Activated naive CD8-positive, alpha-beta T cell treated with anti-CD3 and anti-CD28 coated beads, Interleukin-2, amount 50 U/mL, for 24 hours (primary cell): ENCODE data around the gene PRELID3B.

Source experiments
- ATAC-seq: fragments of 150-1000 bp; cut with Tn5 transposase; one replicate; pipeline ENCODE4 v1.10.0; 2021
- DNase-seq: peaks from one replicate; pipeline ENCODE4 v3.0.0; 2021
- H3K27ac Mint-ChIP-seq: one replicate; pipeline ENCODE4 v1.8.0; 2021; ENCODE audit warnings: mild to moderate bottlenecking, mixed read lengths
- H3K27me3 Mint-ChIP-seq: one replicate; pipeline ENCODE4 v1.8.0; 2021; ENCODE audit warnings: mixed read lengths
- H3K36me3 Mint-ChIP-seq: one replicate; pipeline ENCODE4 v1.8.0; 2021; ENCODE audit warnings: low read depth, mixed read lengths
- H3K4me1 Mint-ChIP-seq: one replicate; pipeline ENCODE4 v1.8.0; 2021; ENCODE audit warnings: mixed read lengths
- H3K4me3 Mint-ChIP-seq: one replicate; pipeline ENCODE4 v1.8.0; 2021; ENCODE audit warnings: mild to moderate bottlenecking, moderate library complexity, mixed read lengths
- H3K9me3 Mint-ChIP-seq: one replicate; pipeline ENCODE4 v1.8.0; 2021; ENCODE audit warnings: mixed read lengths

Gene PRELID3B

GRCh38 chr20:59042151-59042795 lies at the start of gene PRELID3B:
PRELID3B (minus strand) TSS chr20:59042786; CDS start chr20:59042730, 56 bp downstream.
- DNase-seq, result peak; percentile 44

GRCh38 chr20:59087829-59088433 lies 45.3 kb upstream of the PRELID3B start:
- DNase-seq (peak; percentile 89), ATAC-seq (peak; percentile 63)
- no peak overlapping the region for H3K27ac Mint-ChIP-seq
- H3K27me3 Mint-ChIP-seq, result no peaks in the 10 kb centered on the region
- H3K36me3 Mint-ChIP-seq, result no peaks in the 10 kb centered on the region
- H3K9me3 Mint-ChIP-seq, result no peaks in the 10 kb centered on the region
- H3K4me1 Mint-ChIP-seq, result peaks cover 7% of the 10 kb centered on the region
- no peak overlapping the region for H3K4me3 Mint-ChIP-seq

More at GRCh38 chr20:59042151-59042795, at the start of gene PRELID3B:
- ATAC-seq, result peak; percentile 30
- peaks cover 61% of the 10 kb centered on the region for H3K4me1 Mint-ChIP-seq
- no peaks in the 10 kb centered on the region for H3K9me3 Mint-ChIP-seq
- no peaks in the 10 kb centered on the region for H3K27me3 Mint-ChIP-seq
- peaks cover 39% of the 10 kb centered on the region for H3K36me3 Mint-ChIP-seq
- peak within 1 kb of the TSS; percentile 92 for H3K27ac Mint-ChIP-seq
- H3K4me3 Mint-ChIP-seq, result peak within 1 kb of the TSS; percentile 82

DNA sequence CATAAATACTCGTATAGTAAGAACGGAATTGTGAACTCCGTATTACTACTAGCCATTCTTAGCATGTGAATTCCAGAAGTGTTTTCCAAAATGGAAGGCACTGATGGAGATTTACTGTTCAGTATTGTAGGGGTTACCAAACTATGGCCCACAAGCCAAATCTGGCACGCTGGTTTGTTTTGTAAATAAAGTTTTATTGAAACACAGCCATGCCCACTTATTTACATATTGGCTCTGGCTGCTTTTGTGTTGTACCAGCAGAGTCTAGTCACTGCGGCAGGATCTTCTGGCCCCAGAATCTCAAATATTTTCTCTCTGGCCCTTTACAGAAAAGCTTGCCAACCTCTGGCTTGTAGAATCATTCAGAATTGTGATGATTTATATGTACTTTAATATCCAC lies 44.3 kb upstream of the PRELID3B start:
- ATAC-seq (no peak), DNase-seq (no peak)
- Mint-ChIP-seq H3K4me3 (no peak overlapping the region), H3K36me3 (no peaks in the 10 kb centered on the region), H3K4me1 (peaks cover 7% of the 10 kb centered on the region), H3K9me3 (no peaks in the 10 kb centered on the region), H3K27me3 (no peaks in the 10 kb centered on the region), H3K27ac (no peak overlapping the region)

DNA sequence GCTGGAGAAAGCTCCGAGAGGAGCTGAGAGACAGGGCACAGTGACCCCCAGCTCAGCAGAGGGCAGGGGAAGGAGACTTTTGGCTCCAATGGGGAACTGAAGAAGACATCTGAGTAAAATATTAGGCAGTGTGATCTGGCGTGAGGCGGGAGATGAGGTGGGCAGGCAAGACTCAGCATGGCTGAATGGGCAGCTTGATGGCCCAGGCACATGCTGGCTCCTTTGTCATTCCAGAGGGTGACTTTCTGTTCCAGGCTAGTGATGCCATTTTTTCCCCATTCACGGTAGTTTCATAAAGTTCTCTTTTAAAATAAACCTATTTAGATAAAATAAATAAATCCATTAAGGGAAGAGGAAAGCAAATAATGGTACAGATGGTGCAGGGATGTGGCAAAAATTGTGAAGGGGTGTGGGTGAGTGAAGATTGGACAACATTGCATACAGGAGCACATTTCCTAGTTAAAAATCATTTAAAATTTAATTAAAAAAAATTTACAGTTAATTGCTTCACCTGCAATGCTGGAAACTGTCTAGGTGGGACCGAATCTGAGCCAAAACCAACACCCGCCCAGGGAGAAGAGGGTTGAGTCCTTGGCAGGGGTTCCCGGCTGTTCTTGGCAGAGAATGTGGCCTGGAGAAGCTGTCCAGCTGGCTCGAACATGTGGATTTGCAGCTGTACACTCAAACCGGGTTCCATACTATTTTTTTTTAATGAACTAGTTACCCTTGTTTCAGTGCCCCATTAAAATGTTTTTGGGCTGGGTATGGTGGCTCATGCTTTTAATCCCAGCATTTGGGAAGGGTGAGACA lies 41.7 kb upstream of the PRELID3B start:
- H3K4me3 Mint-ChIP-seq, result no peak overlapping the region
- H3K36me3 Mint-ChIP-seq, result no peaks in the 10 kb centered on the region
- peaks cover 7% of the 10 kb centered on the region for H3K4me1 Mint-ChIP-seq
- H3K9me3 Mint-ChIP-seq, result no peaks in the 10 kb centered on the region
- no peak for DNase-seq
- H3K27me3 Mint-ChIP-seq, result peaks cover 10% of the 10 kb centered on the region
- no peak overlapping the region for H3K27ac Mint-ChIP-seq
- ATAC-seq, result no peak

DNA sequence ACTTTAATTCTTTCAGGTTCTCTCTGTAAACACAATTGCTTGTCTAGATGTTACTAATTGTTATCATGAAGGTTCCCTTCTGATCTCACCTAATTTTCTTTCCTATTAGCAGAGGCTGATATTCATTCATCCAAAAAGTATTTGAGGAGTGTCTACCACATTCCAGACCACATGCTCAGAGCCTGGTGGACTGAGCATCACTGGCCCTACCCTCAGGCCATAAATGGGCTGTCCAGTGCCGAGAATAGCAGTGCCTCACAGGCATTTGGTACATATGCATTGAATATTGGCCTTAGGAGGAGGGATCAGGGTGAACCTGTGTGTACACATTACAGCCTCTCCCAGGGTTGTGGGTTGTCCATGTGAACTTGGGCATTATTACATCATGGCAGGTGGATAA lies 40.4 kb upstream of the PRELID3B start:
- Mint-ChIP-seq H3K4me3 (no peak overlapping the region), H3K4me1 (peaks cover 10% of the 10 kb centered on the region), H3K27ac (no peak overlapping the region), H3K36me3 (no peaks in the 10 kb centered on the region), H3K27me3 (peaks cover 10% of the 10 kb centered on the region), H3K9me3 (no peaks in the 10 kb centered on the region)
- ATAC-seq, result no peak
- no peak for DNase-seq

GRCh38 chr20:59082077-59082740 lies 39.6 kb upstream of the PRELID3B start:
- DNase-seq (no peak), ATAC-seq (no peak)
- peaks cover 13% of the 10 kb centered on the region for H3K27me3 Mint-ChIP-seq
- no peak overlapping the region for H3K4me3 Mint-ChIP-seq
- no peaks in the 10 kb centered on the region for H3K36me3 Mint-ChIP-seq
- H3K27ac Mint-ChIP-seq, result no peak overlapping the region
- no peaks in the 10 kb centered on the region for H3K9me3 Mint-ChIP-seq
- H3K4me1 Mint-ChIP-seq, result peaks cover 17% of the 10 kb centered on the region

GRCh38 chr20:59081036-59081435 lies 38.5 kb upstream of the PRELID3B start:
- Mint-ChIP-seq H3K36me3 (no peaks in the 10 kb centered on the region), H3K9me3 (no peaks in the 10 kb centered on the region), H3K4me3 (no peak overlapping the region), H3K27ac (no peak overlapping the region), H3K4me1 (peaks cover 29% of the 10 kb centered on the region), H3K27me3 (peaks cover 17% of the 10 kb centered on the region)
- no peak for ATAC-seq
- no peak for DNase-seq

DNA sequence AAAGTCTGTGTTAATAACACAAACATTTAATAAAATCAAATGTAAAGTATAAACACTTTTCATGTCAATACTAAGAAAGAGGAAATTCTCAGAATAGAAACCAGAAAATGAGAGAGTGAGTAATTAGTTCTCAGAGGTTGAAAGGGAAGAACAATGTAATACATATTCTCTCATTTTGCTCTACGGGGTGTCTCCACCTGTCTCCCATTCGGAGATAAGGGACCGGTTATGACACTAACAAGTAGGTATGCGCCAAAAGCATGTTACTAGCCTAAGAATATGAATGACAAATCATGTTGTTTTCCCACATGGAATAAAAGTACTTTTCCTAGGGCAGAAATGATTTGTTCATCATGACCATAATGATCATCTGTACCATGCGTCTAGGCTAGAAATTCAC lies 35.6 kb upstream of the PRELID3B start:
- no peaks in the 10 kb centered on the region for H3K36me3 Mint-ChIP-seq
- no peak overlapping the region for H3K4me3 Mint-ChIP-seq
- DNase-seq (no peak), ATAC-seq (peak; percentile 54)
- H3K27ac Mint-ChIP-seq, result no peak overlapping the region
- H3K27me3 Mint-ChIP-seq, result peaks cover 18% of the 10 kb centered on the region
- no peaks in the 10 kb centered on the region for H3K9me3 Mint-ChIP-seq
- peaks cover 55% of the 10 kb centered on the region for H3K4me1 Mint-ChIP-seq

DNA sequence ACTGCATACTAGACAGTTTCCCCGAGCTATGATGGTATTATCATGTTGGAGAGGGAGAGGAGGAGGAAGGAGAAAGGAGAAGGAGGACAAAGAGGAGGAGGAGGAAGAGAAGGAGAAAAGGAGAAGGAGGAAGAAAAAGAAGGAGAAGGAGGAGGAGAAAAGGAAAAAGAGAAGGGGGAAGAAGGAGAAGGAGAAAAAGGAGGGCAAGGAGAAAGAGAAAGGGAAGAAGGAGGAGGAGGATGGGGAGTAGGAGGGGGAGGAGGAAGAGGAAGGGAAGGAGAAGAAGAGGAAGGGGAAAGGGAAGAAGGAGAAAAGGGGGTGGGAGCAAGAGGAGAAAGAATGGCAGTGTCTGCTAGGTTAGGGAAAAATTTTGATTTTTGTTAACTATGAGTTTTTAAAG lies 35.1 kb upstream of the PRELID3B start:
- Mint-ChIP-seq H3K4me1 (peaks cover 57% of the 10 kb centered on the region), H3K27me3 (peaks cover 21% of the 10 kb centered on the region), H3K27ac (no peak overlapping the region), H3K9me3 (no peaks in the 10 kb centered on the region), H3K4me3 (peak overlapping the region; percentile 13), H3K36me3 (no peaks in the 10 kb centered on the region)
- DNase-seq, result no peak
- ATAC-seq, result no peak

DNA sequence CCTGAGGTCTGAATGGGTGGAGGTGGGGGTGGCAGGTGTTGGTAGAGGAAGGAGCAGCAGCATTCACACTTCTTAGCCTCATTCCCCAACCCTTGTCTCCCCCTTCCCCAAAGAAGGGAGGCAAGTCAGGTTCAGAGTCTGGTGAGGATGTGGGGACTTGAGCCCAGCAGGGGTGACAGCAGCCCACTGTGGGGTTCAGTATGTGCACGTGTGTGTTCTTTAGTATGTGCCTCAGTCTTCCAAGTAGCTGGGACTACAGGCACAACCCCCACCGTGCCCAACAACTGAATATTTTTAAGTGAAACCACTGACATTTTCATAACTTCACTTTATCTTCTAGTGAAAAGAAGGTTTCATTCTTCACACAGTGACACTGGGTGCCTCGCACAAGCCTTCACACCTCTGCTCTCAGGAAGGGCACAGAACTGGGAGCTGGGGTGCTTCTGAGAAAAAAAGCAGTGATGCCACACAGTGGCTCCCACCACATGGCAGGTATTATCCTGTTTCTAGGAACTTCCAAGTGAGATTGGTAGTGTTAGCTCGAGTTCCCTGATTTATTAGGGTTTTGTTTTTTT lies 33.4 kb upstream of the PRELID3B start:
- Mint-ChIP-seq H3K9me3 (no peaks in the 10 kb centered on the region), H3K36me3 (no peaks in the 10 kb centered on the region), H3K27me3 (peaks cover 27% of the 10 kb centered on the region), H3K4me1 (peaks cover 57% of the 10 kb centered on the region), H3K27ac (no peak overlapping the region), H3K4me3 (no peak overlapping the region)
- peak; percentile 22 for DNase-seq
- peak; percentile 82 for ATAC-seq

DNA sequence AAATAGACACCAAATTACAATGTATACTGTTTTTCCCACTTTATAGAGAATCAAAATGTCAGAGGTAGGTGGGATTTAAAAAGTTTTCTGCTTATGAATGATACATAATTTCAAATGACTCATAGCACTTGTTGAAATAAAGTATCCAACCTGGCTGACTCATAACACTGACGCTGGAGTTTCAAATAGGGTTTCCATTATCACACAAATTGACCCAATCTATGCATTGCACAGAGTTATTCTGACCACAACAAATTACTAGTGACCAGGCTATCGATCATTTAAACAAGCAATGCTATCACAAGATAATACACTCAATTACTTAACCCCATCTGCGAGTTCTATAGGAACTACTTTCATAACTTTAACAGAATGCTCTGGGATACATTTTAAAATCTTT lies 31.9 kb upstream of the PRELID3B start:
- ATAC-seq, result peak; percentile 57
- no peak overlapping the region for H3K27ac Mint-ChIP-seq

DNA sequence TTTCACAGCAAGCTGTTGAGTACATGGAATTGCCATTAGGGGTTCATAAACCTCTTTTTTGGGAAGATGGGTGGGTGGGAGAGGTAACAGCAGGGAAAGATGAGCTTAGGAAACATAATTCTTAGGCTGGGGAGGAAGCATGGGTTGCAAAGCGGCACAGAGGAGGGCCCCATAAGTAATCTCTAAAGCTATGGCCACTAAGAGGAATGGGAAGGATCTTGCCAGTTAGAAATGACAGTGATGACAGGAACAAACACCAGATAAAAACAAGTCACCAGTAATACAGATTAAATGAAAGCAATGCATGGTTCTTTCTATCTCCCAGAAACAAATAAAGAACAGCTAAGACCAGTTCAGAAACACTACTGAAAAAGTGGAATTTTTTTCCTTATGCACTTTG lies 31.0 kb upstream of the PRELID3B start:
- Mint-ChIP-seq H3K9me3 (no peaks in the 10 kb centered on the region), H3K4me1 (peaks cover 54% of the 10 kb centered on the region), H3K27me3 (peaks cover 25% of the 10 kb centered on the region), H3K36me3 (no peaks in the 10 kb centered on the region), H3K4me3 (no peak overlapping the region), H3K27ac (no peak overlapping the region)
- ATAC-seq (no peak), DNase-seq (no peak)

More for the DNA sequence above, 31.9 kb upstream of the PRELID3B start:
- Mint-ChIP-seq H3K9me3 (no peaks in the 10 kb centered on the region), H3K27me3 (peaks cover 25% of the 10 kb centered on the region), H3K4me3 (no peak overlapping the region), H3K4me1 (peaks cover 57% of the 10 kb centered on the region), H3K36me3 (no peaks in the 10 kb centered on the region)
- no peak for DNase-seq

GRCh38 chr20:59071216-59071615 lies 28.6 kb upstream of the PRELID3B start:
- H3K27ac Mint-ChIP-seq, result no peak overlapping the region
- peaks cover 21% of the 10 kb centered on the region for H3K27me3 Mint-ChIP-seq
- H3K9me3 Mint-ChIP-seq, result no peaks in the 10 kb centered on the region
- H3K4me3 Mint-ChIP-seq, result no peak overlapping the region
- no peaks in the 10 kb centered on the region for H3K36me3 Mint-ChIP-seq
- DNase-seq (no peak), ATAC-seq (no peak)
- peaks cover 30% of the 10 kb centered on the region for H3K4me1 Mint-ChIP-seq

DNA sequence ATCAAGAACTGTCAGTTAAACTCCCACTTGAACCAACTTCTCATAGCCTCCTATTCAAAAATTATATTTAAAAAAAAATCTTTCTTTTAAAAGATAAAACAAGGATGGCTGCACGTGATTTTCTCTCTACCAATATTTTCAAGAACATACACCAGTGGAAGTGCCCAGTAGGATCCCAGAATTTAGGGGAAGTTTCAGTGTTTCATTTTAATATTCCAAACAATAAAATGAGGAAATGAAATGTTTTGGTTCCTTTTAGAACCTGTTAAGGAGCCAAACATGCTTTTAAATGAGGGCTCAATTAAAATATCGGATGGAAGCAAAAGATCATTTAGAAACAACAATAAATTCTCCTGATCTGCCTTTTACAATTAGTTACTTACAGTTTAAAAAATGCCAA lies 26.4 kb upstream of the PRELID3B start:
- Mint-ChIP-seq H3K27ac (no peak overlapping the region), H3K9me3 (no peaks in the 10 kb centered on the region), H3K36me3 (no peaks in the 10 kb centered on the region), H3K4me3 (no peak overlapping the region), H3K4me1 (peaks cover 8% of the 10 kb centered on the region), H3K27me3 (peaks cover 19% of the 10 kb centered on the region)
- DNase-seq, result no peak
- ATAC-seq, result no peak
